SIG-M5 treated with dmso at 0.1 percent for 504 hours (cell line): Measurements from ENCODE around the gene PLCH2.
"Not testable (repeated sequence)": the region's sequence is repeated elsewhere in the genome, so short reads cannot be mapped to it uniquely, and the experiment has no call there.

ENCODE experiments used
- DNase-seq: peaks from one replicate; lab custom pipeline; 2025; ENCODE audit not compliant: unreplicated experiment; lab: John Stamatoyannopoulos, UW

The PLCH2 gene

DNA sequence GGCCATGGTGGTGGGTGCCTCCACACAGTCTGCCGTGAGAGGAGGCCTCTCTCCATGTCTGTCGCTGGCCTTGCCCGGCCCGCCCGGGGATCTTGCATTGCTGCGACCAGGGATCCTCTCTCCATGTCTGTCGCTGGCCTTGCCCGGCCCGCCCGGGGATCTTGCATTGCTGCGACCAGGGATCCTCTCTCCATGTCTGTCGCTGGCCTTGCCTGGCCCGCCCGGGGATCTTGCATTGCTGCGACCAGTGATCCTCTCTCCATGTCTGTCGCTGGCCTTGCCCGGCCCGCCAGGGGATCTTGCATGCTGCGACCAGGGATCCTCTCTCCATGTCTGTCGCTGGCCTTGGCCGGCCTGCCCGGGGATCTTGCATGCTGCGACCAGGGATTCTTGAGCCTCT, 35.7 kb upstream of the PLCH2 start:
- DNase-seq: not testable (repeated sequence)

DNA sequence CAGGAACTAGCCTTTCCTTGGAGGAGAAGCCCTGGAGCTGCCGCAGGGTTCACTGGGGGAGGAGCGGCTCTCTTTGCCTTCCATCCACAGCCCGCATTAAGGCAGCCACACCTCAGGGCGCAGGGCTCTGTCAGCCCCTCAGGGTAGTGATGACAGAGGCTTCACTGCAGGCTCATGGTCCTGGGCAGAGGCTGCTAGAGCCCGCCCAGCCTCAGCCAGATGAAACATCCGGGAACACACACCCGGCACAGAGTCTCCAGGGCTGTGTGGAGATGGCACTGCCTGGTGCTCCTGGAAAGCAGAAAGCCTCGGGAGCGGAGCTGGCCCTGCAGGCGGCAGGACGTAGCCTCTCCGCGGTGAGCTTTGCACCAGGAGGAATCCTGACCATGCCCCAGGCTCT, 34.3 kb upstream of the PLCH2 start:
- no peak for DNase-seq

DNA sequence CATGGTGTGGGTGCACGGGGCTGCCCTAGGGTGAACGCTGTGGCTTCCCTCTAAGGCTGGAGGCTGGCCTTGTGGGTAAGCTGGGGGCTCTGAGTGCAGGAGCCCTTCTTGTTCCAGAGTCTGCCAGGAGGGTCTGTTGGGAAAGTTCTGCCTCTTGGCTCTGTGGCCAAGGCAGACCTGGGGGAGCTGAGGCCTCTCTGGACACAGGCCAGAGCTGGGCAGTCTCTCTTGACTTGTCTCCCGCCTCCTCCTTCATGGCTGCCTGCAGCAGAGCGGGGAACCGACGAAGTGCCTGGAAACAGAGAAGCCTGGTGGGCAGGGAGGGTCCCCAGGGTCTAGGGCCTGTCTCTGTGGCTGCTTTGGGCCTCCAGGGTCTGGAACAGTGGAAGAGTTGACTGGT, 33.4 kb upstream of the PLCH2 start:
- DNase-seq: no peak

DNA sequence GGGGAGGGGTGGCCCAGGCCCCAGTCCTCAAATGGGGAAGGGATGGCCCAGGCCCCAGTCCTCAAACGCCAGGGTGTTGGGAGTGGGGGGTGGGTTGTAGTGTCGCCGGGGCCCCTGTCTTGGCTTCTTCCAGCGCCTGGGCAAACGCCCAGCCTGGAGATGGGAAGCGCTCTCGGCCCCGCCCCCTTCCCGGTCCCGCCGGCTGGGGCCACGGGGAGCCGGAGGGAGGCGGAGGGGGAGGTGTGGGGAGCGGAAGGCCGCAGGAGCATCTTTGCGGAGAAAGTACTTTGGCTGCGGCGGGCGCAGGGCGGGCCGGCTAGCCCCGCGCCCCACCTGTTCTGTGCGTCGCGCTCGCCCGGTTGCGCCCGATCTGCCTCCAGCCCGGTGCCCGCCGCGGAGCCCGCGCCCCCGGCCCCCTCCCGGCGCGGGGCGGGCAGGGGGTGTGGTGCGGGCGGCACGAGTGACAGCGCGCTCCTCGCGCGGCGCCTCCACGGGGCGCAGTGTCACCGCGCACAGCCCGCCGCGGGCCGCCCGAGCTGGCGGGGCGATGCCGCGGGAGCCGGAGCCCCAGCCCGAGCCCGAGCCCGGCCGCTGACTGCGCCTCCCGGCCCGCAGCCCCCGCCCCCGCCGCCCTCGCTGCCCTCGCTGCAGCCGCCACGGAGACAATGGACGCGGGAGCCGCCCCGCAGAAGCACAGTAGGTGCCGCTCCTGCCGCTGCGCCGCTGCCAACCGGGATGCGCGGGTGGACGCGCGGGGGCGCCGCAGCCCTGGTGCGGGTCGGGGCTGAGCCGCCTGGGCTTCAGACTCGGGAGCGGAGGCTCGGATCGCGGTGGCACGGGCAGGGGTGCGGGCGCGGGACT, 32.6 kb upstream of the PLCH2 start:
- no peak for DNase-seq

DNA sequence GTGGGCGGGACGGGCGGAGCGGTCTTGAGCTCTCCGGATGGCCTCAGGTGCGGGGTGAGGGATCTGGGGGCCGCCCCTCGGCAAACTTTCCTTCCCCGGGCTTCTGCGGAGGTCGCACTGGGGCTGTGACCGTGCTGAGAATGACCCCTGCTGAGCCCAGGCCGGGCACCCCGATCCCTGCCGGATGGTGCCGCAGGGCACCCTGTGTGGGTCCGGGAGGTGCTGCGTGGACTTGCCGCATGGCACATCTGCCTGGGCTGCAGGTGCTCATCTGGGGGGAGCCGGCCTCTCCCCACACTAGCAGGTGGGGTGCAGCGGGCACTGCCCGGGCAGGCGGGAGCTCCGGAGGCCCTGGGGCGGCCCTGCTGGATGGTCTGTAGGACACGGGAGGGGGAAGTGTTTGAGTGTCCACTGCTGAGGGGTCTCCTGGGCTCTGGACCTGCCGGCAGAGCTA, 31.9 kb upstream of the PLCH2 start:
- DNase-seq: no peak

DNA sequence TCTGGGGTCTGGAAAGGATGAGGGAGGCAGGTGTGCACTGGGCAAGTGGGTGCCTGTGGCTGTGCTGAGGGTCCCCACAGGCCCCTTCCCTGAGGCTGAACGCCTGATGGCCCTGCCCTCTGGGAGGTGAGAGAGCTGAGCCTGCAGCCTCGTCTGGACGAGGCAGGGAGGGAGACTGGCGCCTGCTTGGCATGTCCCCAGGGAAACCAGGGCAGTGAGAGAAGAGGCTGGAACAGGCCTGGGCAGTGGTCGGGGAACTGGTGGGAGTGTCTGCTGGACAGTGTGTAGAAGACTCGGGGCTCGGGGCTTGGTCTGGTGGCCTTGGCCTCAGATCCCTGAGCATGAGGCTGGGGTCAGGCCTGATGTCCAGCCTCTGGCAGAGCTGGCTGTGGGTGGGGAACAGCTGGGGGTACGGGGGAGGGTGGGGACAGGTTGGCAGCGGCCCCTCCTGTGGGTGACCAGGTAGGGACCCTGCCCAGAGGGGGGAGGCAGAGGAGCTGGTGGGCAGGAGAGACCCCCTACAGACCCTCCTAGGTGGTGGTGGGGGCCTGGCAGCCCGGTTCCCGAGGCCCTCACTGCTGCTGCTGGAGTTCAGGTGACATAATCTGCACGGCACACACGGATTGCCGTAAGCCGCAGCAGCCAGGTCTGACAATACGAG, 30.8 kb upstream of the PLCH2 start:
- no peak for DNase-seq

DNA sequence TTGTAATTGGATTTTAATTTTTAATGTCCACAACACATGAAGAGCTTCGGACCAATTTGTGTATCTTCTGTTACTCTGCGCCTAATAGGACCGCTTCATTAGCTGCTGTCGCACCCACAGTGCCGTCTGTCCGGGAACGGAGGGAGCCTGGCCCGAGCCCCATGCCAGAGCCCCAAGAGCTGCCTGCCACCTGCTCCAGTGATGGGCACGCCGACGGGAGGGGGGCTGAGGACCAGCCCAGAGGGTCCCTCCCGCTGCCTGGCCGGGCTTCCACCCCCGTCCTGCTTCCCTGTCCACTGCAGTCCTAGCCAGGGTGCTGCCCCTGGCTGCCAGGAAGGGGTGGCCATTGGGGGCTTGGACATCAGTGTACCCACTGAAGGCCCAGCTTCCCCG, 30.3 kb upstream of the PLCH2 start:
- DNase-seq: no peak

DNA sequence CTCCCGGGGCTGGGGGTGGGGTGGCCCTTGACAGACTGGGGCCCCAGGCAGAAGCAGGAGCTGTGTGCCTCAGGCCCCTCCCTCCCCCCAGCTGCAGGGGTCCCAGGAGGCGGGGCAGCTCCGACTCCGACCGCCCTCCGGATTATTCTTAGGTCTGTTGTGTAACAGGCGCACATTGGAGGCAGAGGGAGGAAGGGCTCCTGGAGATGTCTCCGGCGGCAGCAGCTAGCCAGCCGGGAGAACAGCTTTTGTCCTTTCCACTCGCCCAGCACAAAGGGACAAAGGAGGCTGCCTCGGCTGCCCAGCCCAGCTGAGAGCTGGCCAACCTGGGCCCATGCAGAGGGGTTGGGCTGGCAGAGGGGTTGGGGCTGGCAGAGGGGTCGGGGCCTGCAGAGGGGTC, 29.7 kb upstream of the PLCH2 start:
- DNase-seq: no peak

DNA sequence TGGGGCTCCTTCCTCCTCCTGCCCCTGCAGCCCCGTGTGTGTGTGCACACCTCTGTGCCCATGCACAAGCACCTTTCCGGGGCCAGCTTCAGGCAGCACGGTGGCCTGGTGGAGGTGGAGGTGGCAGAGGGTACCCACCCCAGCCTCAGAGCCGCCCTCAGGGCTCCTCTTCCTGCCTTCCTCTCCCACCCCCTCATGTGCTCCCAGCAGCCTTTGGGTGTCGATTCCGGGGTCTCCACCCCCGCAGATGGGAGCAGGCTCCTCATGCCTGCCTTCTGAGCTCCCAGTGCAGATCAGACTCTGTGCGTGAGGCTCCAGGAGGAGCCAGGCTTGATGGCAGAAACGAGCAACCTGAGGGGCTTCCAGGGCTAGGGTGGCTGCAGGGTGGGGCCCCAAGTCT, 29.2 kb upstream of the PLCH2 start:
- no peak for DNase-seq

DNA sequence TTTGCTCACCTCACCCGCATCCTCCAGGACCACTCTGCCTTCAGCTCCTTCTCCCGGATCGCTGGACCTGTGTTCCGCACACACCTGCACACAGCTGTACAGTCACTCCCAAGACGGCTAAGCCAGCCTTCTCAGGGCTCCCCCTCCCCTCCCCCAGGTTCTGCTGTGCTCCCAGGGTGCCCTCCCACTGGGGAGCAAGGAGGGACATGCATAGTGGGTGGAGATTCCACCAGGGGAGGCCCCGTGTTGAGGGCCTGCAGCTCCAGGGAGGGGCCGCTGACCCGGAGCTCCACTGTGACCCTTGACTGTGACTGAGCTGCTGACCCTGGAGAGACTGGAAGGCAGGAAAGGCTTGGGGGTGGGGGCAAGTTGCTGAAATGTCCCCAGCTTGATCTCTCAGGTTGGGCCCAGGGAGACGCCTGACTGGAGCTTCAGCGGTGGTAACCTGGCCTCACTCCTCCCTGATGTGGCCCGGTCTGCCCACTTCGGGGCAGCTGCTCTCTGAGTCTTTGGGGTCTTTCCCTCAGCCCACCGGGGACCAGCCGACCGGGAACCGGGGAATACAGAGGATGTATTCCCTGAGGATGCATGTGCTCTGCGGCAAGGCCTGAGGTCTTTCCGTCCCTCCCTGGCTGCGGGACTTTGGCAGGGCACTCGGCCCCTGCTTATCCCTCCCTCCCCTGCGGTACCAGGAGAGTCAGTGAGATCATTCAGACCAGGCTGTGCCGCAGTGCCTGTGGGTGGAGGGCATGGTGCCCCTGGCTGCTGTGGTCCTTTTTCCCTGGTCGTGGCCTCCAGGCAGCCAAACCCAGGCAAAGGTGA, 28.6 kb upstream of the PLCH2 start:
- DNase-seq: no peak

DNA sequence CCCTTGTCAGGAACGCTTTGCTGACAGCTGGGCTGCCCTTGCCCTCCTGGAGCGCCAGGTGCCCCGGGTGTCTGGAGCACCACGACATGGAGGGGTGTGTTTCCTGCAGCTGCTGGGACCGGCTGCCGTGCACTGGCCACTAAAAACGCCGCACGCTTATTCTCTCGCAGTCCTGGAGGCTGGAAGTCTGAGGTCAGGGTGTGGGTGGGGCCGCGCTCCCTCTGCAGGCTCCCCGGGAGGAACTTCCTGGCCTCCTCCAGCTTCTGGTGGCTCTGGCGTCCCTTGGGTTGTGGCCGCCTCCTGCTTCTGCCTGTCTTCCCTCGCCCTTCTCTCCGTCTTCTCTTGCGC, 28.0 kb upstream of the PLCH2 start:
- no peak for DNase-seq

DNA sequence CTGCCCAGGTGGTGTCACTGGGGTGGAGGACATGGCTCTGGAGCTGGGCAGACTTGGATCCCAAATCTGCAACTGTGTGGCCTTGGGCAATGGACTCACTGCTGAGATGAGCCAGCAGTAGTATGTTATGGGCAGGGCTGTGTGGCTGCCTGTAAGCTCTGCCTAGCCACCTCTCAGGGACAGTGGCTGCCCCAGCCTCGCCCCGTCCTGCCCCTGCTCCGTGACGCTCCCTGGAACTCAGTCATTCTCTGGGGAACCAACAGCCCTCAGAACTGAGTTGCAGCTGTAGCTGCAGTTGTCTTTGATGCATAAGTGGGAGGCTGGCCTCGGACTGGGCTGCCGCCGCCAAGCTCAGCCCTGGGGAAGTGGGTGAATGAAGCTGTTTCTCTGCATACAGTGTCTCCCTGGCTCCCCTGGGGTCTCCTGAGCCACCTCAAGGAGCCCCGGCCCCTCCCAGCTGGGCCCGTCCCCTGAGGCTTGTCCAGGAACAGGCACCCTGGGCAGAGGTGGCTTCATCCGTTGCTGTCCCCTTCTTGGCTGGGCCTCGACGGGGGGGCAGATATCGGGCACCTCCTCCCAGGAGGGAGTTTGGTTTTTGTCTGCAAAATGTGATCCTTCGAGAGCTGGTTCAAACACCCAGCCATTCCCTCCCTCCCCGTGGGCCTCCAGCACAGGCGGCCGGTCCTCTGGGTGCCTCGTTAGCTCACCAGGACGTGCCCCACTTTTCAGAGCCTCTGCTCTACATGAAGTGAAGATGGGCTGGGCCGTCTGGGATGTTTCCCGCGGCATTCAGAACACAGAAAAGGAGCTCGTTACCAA, 26.2 kb upstream of the PLCH2 start:
- no peak for DNase-seq

DNA sequence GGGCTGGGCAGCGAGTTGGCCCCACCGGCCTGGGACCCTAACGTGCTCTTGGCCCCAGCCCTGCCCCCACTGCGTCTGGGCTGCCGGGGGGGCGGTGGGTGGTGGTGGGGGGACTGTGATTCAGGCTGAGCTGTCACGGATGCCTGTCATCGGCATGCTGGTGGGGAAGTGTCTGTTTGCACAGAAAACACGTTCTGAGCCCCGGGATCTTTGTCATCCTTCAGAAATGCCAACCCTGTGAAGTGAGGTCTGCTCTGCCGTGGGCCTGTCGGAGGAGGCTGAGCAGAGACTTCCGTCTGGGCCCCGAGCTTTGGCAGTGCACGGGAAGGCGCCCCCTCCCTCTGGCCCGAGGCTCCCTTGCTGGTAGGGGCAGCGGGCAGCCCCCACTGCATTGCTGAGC, 24.3 kb upstream of the PLCH2 start:
- no peak for DNase-seq

DNA sequence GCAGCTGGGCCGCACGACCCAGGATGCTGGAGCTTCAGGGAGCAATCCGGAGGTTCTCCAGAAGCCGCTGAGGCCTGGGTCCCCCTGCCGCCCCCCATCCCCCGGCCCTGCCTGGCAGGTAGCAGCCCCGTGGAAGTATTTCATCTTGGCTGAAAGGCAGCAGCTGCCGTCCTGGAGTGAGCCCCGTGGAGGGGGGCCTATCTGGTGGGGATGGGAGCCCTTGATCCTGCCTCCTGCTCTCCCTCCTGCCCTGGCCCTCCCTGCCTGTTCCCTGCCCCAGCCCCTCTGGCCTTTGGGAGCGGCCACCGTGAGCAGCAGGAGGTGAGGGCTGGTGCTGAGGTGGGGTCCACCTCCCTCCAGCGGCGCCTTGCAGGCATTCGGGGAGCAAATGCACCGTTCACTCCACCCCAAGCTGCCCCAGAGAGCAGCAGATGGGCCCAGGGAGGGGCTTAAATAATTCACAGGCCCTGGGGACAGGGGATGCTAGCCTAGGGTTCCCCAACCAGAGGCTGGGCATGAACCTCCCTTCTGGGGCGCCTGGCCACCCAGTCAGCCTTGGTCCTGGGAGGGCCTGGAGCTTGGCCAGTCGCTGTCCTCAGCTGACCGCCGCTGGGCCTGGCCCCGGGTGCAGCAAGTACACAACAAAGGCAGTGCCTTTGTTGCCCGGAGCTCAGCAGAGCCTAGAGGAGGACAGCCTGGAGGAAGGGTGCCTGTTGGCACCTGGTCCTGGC, 23.7 kb upstream of the PLCH2 start:
- DNase-seq: no peak

DNA sequence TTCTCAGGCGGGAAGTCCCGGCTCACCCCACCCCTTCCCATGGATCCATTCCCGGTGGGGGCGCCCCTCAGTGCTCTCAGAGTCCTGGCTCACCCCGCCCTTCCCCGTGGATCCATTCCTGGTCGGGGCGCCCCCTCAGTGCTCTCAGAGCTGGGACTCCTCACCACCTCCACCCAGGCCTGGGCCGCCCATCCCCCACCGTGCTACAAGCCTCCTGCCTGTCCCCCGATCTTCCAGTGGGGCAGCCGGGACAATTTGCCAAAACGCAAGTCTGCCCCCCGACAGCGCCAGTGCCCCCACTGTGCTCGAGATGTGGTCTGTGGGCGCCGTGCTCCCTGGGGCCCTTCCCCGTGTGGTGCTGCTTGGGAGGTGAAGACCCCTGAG, 23.2 kb upstream of the PLCH2 start:
- no peak for DNase-seq

DNA sequence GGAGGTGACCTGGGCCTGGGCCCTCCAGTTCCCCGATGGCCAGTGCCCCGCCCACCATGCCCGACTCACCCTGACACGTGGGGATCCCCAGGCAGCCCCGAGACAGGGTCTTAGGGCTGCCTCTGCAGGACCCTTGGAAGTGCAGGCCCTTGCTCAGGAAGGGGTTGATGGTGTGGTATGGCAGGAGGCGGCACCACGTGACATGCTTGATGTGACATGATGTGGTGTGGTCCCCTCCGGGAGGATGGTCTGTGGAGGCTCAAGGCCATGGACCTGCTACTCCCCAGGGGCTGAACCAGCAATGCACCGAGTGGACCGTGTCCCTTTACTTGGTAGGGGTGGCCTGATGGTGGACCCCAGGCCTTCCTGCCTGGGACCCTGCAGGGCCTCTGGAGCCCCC, 21.9 kb upstream of the PLCH2 start:
- no peak for DNase-seq

DNA sequence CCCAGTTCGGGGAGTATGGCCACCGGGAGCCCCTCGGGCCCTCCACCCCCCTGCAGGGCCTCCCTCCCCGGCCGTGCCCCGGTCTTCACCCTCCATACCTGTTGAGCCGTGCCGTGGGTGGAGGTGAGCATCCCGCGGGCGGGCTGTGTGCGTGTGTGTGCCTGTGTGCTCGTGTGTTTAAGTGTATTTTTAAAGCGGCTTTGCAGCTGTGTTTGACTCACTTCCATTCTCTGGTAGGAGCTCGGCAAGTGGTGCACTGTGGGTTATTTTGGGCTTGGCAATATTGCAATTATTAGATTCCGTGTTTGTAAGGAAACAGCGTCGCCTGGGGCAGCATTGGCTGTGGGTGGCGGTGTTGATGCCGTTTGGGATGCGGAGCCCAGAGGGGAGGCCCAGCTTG, 20.3 kb upstream of the PLCH2 start:
- DNase-seq: no peak

DNA sequence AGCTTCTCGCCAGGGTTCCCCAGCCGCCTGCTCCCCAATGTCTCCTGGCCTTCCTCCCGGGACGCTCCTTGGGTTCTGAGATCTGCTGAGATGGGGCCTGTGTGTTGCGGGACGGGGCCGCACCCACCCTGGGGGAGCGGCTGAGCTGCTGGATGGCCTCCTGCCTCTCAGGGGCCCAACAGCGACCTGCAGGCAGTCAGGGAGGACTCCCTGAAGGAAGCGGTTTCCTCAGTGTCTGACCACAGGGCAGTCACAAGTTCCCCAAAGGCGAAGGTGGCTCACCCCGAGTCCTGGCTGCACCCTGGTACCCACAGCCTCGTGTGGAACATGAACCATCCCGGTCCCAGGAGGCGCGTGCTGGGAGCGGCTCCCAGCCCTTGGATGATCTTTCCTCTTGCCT, 18.6 kb upstream of the PLCH2 start:
- no peak for DNase-seq

DNA sequence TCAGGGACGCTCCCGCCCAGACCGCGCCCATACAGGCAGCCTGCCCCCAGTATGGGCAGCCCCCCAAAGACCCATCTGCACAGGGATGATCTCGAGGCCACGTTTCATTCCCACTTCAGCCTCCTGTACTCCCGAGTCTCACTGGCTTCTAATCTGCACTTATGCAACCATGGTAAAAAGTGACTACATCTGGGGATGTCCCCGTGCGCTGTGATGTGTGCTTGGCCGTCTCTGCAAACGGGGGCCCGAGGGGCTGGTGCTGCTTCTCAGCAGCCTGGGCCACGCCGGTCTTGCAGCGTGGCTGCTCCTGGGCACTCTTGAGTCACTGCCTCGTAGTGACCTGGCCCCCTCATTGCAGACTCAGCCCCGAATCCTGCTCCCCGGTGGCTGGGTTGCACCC, 17.4 kb upstream of the PLCH2 start:
- no peak for DNase-seq

DNA sequence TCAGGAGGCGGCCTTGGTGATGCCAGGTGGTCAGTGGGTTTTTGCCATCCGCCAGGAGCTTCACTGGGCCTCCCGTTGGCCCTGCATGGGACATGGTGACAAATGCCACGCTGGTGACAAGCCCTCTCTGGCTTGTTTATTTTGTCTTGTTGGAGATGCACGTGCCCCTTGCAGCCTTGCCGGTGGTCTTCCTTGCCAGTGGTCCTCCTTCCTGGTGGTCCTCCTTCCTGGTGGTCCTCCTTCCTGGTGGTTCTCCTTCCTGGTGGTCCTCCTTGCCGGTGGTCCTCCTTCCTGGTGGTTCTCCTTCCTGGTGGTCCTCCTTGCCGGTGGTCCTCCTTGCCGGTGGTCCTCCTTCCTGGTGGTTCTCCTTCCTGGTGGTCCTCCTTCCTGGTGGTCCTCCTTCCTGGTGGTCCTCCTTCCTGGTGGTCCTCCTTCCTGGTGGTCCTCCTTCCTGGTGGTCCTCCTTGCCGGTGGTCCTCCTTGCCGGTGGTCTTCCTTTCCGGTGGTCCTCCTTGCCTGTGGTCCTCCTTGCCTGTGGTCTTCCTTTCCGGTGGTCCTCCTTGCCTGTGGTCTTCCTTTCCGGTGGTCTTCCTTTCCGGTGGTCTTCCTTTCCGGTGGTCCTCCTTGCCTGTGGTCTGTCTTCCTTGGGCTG, 16.9 kb upstream of the PLCH2 start:
- not testable (repeated sequence) for DNase-seq
